NCI-H345 treated with DMSO at 0.1 percent for 48 hours (cell line): ENCODE results near the gene CTSH.
"Not testable (repeated sequence)": the region's sequence is repeated elsewhere in the genome, so short reads cannot be mapped to it uniquely, and the experiment has no call there.

Experiments used
- DNase-seq: peaks from one replicate; lab custom pipeline; 2025; ENCODE audit not compliant: unreplicated experiment; lab: John Stamatoyannopoulos, UW

CTSH gene

GRCh38 chr15:78923480-78924360, 21.1 kb downstream of the CTSH start:
- DNase-seq = no peak

DNA sequence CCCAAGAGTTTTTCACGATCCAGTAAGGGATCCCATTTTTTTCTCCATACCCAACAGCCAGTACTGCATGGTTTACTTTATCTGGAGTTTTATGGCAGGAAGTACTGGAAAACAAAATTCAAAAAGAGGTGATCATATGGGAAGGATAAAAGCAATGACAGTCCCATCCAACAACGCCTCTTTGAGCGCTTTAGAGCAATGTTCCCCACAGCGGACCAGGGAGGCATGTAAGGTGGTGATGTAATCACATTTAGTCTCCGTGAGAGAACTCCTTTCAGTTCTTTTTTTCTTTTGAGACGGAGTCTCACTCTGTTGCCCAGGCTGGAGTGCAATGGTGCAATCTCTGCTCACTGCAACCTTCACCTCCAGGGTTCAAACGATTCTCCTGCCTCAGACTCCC, 21.8 kb downstream of the CTSH start:
- no peak for DNase-seq

- no peak for DNase-seq
These were observed 22.3 kb downstream of the CTSH start for GRCh38 chr15:78922527-78922926.

DNA sequence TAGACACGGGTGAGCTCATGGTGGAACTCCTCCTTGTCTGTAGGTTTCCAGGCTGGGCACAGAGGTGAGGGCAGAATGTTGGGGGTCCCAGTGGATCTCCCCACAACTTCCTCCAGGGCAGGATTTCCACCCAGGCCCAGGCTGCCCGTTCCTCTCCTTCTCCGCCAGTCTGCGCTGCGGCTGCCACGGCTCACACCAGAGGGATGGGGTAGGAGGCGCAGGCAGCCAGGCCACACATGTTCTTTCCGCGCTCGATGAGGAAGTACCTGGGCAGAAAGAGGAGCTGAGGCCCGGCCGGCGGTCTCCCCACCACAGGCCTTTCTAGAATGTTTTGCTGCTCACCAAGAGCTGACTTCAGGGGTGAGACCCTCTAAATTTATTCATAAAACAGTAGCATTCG, 22.9 kb downstream of the CTSH start:
- no peak for DNase-seq

- no peak for DNase-seq
These were observed 23.3 kb downstream of the CTSH start for GRCh38 chr15:78921517-78921916.

GRCh38 chr15:78917888-78918287, 27.0 kb downstream of the CTSH start:
- DNase-seq = no peak

DNA sequence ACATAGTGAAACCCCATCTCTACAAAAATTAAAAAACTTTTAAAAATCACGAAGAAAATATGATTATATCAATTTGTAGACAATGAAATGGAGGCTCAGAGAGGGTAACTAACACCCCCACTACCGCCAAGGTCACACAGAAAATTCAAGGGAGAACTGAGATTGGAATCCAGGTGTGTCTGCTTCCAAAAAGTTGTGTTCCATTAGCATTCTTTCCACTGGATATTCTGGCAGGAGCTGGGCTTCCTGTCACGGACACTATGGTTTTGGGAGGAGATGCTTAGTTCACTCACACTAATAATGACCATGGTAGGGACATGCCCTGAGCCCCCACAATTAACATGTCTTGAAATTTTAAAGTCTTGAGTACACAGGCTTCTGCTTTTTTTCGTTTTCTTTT, 28.8 kb downstream of the CTSH start:
- DNase-seq = no peak

GRCh38 chr15:78915341-78916087, 29.3 kb downstream of the CTSH start:
- no peak for DNase-seq

DNA sequence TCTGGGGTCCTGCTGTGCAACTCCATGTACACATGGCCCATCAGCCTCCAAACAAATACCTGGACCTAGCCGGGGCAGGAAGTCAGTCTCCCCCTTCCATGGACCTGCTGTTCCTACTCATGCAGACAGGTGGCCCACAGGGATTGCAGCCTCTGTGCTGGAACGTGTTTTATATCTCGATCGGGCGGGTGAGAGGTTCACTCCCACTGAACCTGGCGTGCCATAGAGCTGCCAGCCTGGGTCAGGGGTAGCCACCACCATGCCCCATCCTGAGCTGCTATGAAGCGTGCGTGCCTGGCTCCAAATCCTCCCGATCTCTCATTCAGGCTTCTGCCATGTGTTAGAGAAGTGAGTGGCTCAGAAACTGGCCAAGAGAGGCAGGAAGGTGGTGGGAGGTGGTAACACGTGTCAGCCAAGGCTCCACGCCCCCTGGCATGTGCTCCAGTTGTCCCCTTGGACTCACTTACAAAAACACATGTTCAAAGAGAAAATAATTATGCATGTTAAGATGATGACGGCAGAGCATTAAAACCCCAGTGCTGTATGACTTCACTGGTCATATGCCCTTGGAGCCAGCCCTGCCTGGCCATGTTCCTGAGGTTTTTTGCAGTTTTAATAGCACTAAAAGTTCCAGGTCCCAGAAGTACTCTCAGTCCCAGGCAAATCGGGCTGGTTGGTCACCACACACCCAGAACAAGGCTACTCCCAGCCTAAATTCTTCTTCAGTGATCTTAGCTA, 30.6 kb downstream of the CTSH start:
- no peak for DNase-seq

DNA sequence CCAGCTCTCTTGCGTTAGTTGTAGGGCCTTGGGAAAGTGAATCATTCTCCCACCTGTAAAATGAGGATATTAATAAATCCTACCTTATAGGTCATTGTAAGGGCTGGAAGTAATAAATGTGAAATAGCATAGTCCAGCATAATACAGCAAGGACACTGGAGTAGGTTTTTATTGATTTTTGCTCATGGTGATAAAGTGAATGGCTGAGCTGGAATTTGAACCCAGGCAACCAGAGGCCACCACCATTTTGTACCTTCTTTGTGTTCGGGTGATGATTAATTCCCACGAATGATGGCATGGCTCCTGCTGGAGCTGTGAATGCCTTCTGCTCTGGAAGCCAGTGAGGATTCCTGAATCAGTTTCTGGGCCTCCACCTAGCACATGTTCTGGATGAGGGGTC, 31.8 kb downstream of the CTSH start:
- no peak for DNase-seq

GRCh38 chr15:78912316-78912715, 32.5 kb downstream of the CTSH start:
- DNase-seq = no peak

DNA sequence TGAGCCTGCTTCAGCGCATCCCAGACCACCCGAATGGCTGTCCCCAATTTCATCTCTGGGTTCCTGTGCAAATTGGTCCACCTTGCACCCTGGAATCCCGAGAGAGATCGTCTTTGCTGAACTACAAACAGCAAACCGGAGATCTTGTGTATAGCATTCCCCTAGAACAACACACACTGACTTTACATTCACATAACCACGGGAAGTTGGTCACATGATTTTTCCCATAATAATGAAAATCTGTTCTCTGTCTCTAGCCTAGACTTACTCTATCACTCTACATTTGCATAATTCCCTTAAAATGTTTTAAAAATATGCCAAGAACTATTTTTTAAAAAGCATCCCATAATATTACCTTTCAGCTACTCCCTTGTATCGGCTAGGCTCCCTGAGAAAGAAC, 34.6 kb downstream of the CTSH start:
- no peak for DNase-seq

GRCh38 chr15:78909791-78910228, 35.0 kb downstream of the CTSH start:
- no peak for DNase-seq

GRCh38 chr15:78909160-78909695, 35.6 kb downstream of the CTSH start:
- DNase-seq = no peak

DNA sequence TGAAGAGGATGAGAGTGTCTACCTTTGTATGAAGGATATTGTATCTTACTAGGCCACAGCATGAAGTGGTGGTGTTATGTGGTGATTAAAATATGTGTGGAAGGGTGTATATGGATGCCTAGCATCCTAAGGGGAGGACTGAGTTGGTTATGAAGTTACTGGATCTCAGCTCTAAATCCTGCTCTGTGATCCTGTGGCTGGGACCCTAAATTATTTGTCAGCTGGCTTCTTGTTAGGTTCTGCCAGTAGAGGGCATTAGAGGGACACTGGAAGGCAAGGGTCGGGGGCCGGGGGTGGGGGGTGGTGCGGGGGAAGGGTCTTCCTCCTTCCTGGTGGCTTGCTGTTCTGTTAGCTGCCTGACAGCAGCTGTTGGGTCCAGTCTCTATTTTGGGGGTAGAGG, 37.3 kb downstream of the CTSH start:
- no peak for DNase-seq

GRCh38 chr15:78906316-78906620, 38.6 kb downstream of the CTSH start:
- no peak for DNase-seq

DNA sequence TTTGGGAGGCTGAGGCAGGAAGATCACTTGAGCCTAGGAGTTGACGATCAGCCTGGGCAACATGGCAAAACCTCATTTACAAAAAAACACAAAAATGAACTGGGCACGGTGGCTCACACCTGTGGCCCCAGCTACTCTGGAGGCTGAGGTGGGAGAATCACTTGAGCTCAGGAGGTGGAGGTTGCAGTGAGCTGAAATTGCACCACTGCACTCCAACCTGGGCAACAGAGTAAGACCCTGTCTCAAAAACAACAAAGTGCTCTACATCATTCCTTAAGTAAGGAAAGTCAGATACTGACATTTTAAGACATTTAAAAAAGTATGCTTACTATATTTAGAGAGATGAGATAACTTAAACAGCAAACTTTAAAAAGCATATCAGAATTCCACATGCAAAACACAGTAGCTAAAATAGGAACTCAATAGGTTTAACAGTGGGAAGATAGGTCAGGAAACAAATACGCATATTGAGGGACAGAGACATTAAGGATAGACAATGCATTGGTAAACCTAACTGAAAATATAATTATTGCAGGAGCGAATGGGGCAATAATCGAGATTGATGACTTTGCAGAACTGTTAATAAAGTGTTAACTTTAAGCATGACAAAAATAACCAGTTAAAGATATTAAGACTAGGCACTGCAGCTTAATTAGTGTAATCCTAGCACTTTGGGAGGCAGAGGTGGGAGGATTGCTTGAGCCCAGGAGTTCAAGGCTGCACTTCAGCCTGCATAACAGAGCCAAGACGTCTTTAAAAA, 40.1 kb downstream of the CTSH start:
- no peak for DNase-seq

DNA sequence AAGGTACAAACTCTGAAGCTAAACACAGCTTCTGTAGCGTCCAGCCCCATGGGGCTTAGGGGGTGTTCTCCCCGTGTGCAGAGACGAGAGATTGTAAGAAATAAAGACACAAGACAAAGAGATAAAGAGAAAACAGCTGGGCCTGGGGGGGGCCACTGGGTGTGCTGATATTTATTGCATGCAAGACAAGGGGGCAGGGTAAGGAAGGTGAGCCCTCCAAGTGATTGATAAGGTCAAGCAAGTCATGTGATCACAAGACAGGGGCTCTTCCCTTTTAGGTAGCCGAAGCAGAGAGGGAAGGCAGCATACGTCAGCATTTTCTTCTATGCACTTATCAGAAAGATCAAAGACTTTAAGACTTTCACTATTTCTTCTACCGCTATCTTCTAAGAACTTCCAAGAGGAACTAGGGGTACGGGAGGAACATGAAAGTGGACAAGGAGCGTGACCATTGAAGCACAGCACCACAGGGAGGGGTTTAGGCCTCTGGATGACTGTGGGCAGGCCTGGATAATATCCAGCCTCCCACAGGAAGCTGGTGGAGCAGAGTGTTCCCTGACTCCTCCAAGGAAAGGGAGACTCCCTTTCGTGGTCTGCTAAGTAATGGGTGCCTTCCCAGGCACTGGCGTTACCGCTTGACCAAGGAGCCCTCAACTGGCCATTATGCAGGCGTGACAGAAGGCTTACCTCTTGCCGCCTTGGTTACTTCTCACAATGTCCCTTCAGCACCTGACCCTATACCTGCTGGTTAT, 42.4 kb downstream of the CTSH start:
- DNase-seq = not testable (repeated sequence)

- not testable (repeated sequence) for DNase-seq
These were observed 43.9 kb downstream of the CTSH start for GRCh38 chr15:78900819-78901533.
